ENCODE data around the gene EIF3K.
A peak's percentile ranks its signal among the peaks of the same experiment; 100 is the strongest.
"Not testable (repeated sequence)": the region's sequence is repeated elsewhere in the genome, so short reads cannot be mapped to it uniquely, and the experiment has no call there.

EIF3K gene

DNA sequence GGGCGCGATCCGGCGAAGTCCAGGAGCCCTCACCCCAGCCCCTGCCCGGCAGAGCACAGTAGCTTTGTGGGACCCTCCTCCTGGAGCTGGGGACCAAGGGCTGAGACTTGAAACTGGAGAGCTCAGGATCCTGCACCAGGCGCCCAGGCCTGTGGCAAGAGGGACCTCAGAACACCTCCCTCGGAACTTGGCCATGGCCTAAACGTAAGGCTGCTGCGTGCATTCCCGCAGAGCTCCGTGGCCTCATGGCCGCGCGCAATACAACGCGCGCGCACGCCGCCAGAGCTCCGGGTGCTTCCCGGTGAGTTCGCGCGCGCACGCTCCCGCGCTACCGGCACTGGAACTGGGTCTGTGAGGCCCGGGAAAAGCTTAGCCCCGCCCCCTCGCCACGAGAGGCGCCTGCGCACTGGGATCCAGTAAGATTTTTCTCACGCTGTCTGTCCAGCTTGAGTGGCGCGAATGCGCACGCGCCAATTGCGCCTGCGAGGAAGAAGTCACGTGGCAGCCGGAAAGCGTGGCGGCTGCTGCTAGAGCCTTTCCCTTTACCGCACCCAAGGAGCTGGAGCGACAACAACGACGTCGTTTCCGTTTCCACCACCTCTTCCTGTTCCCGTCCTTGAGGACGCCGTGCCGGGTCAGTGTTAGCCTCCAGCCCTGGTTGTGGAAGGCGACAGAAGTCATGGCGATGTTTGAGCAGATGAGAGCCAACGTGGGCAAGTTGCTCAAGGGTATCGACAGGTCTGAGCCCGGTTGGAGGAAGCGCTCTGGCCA lies at the start of gene EIF3K:
TSS of gene EIF3K (plus strand) at position 599 of the 771 bp plus-strand sequence. CDS start at position 680, 81 bp downstream.
- DNase-seq = peak; percentile 98

DNA sequence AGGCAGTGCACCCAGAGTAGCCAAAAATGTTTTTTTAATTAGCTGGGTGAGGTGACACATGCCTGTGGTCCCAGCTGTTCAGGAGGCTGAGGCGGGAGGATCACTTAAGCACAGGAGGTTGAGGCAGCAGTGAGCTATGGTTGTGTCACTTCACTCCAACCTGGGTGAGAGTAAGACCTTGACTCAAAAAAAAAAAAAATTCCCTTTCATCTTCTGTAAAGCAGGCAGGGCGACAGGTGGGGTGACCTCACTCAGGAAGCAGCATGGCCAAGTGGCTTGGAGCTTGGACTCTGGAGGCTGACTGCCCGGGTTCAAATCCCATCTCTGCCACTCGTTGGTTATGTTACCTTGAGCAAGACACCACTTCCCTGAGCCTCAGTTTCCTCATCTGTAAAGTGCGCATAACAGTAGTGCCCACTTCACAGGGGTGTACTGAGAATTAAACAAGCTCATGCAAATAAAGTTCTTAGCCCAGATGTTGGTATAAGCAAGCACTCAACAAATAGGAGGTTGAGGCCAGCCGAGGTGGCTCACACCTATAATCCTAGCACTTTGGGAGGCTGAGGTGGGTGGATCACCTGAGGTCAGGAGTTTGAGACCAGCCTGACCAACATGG lies 49.5 kb upstream of the EIF3K start:
- no peak for DNase-seq

DNA sequence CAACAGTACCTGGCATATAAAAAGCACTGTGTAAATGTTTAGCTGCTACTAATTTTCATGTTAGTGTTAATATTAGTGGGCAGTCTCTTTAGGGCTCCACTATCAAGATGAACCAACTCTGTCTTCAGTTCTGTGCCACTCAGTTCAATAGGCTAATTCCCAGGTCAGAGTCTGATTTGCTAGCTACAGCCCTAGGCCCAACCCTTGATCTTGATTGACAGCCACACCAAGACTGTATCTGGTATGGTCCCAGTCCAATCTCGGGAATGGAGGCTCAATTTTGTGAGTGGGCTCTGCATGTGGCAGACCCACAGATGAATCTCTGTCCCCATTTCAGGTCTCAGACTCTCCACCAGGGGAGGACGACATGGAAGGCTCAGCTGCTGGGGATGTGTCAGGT lies 47.3 kb upstream of the EIF3K start:
- DNase-seq = no peak

- DNase-seq = no peak
Measured at GRCh38 chr19:38577826-38578225, 41.2 kb upstream of the EIF3K start.

DNA sequence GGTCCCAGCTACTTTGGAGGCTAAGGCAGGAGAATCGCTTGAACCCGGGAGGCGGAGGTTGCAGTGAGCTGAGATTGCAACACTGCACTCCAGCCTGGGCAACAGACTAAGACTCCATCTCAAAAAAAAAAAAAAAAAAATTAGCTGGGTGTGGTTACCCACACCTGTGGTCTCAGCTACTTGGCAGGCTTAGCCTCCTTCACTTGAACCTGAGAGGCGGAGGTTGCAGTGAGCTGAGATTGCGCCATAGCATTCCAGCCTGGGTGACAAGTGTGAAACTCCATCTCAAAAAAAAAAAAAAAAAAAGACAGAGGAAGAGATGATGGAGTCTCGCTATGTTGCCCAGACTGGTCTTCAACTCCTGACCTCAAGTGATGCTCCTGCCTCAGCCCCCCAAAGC lies 39.7 kb upstream of the EIF3K start:
- peak in 1 of 2 donors; percentile 31 for DNase-seq

GRCh38 chr19:38580080-38580479 lies 38.9 kb upstream of the EIF3K start:
- no peak for DNase-seq

- DNase-seq = no peak
Measured at GRCh38 chr19:38583219-38583984, 35.6 kb upstream of the EIF3K start.

GRCh38 chr19:38583985-38584305 lies 35.0 kb upstream of the EIF3K start:
- DNase-seq = no peak

DNA sequence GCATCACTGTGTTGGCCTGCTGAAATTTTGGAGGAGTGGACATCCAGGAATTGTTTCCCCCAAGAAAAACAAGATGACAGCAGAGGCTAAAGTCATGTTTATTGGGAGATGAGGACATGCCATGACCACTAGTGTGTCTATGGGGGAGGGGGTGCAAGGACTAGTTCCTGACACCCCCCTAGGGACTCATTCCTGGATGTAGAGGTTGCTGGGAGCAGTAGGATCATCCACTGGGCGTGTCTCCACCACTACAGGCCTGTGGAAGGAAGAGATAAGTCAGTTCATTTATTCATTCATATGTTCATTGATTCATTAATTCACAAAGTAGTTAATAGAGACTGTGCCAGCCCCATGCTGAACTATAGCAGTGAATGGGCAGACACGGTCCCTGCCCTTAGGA lies 31.4 kb upstream of the EIF3K start:
- no peak for DNase-seq

GRCh38 chr19:38588041-38588440 lies 30.9 kb upstream of the EIF3K start:
- DNase-seq = no peak

GRCh38 chr19:38592940-38593339 lies 26.0 kb upstream of the EIF3K start:
- DNase-seq = no peak

DNA sequence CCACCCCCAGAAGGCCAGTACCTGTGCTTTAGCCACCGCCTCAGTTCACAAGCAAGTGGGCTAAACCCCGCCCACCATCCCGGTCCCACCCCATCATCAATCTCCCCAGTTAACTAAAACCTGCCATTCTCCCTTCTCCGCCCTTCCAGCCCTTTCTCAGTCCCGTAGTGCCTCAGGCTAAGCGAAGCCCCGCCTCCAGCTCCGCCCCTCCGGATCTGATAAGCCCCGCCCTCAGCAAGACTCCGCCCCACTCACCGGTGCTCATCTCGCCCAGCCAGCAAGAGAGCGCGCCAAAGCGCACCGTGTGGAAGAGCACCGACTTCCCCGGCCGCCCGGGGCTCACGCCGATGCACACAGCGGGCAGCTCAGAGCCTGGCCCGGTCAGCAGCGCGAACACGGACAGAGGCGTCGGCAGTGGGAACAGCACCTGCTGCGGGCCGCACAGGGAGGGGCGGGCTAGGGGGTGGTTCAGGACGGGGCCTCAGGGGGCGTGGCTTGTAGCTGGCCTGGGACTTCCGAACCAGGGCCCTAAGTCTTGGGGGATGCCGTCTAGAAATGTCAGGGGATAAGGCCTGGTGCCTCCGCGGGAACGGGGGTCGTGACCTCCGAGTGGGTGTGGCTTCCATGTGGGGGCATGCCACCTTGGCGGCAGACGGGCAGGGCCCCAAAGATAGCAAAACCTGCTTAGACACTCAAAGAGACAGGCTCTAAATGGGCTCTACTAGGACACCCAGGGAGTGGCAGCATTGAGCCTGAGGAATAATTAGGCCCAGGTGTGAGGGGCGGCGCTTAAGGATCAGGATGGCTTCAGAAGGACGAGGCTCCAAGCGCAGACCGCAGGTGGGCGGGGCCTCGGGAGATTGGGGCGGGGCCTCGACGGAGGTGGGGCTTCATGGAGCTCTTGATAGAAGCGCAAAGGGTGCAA lies 22.7 kb upstream of the EIF3K start:
- peak in 1 of 2 donors; percentile 13 for DNase-seq

- no peak for DNase-seq
Measured at GRCh38 chr19:38597075-38597474, 21.9 kb upstream of the EIF3K start.

- DNase-seq = no peak
Measured at GRCh38 chr19:38599722-38600121, 19.3 kb upstream of the EIF3K start.

GRCh38 chr19:38602856-38603255 lies 16.1 kb upstream of the EIF3K start:
- DNase-seq = not testable (repeated sequence)

DNA sequence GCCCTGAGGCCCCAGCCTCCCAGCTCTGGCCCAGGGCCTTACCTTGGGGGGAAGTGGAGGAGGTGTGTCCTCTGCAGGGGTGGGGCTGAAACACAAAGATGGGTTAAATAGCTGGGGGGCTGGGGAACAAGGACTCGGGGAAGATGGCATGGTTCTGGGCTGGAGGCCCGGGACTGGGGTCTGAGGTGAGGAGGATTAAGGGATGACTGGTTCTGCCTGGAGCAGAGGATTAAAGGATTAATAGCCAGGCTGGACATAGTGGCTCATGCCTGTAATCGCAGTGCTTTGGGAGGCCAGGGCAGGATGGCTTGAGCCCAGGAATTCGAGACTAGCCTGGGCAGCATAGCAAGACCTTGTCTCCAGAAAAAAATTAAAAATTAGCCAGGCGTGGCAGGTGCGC lies 12.9 kb upstream of the EIF3K start:
- no peak for DNase-seq

- no peak for DNase-seq
Measured at GRCh38 chr19:38614289-38614688, 4.7 kb upstream of the EIF3K start.

- DNase-seq = no peak
Measured at GRCh38 chr19:38615007-38615581, 3.9 kb upstream of the EIF3K start.

DNA sequence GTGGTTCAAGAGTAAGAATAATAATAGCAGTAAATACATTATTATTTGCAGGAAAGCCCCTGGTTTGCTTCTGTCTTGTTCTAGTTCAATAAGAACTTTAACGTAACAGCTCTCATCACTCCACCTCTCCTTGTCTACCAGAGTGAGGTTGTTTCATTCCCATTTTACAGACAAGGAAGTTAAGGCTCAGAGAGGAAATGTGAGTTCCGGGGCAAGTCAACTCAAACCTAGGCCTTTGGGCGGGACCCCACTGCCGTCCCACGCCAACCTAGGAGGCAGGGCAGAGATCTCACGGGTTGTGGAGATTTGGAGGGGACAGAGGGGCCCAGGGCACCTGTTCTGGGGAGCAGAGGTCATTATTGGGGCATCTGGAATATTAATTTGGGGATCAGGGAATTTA lies 2.7 kb upstream of the EIF3K start:
- no peak for DNase-seq

GRCh38 chr19:38617283-38617763 lies 1.7 kb upstream of the EIF3K start:
- DNase-seq = peak in 1 of 2 donors; percentile 13

- peak; percentile 65 to 81 for DNase-seq
Measured at GRCh38 chr19:38617764-38618589, 1.0 kb upstream of the EIF3K start, which contains the start of gene MAP4K1. Gene MAP4K1, minus strand, starts transcription at chr19:38617953. Its CDS starts 58 bp downstream, at chr19:38617895.

All from CD4-positive, alpha-beta T cell treated with Interferon alpha-2 for 1 hour (primary cell).